Mesendoderm (in vitro differentiated cells): ENCODE data around the gene GRID2.
A peak's percentile ranks its signal among the peaks of the same experiment; 100 is the strongest.
"Not testable (repeated sequence)": the region's sequence is repeated elsewhere in the genome, so short reads cannot be mapped to it uniquely, and the experiment has no call there.

ENCODE experiments used
- DNase-seq: peaks from one replicate; pipeline ENCODE4 v3.0.0; 2013
- H2AK5ac ChIP-seq: 2 replicates; pipeline ENCODE4 v1.6.1; 2013; ENCODE audit warnings: low read length, inconsistent platforms
- H2BK120ac ChIP-seq: 2 replicates; pipeline ENCODE4 v1.6.1; 2013; ENCODE audit warnings: low read depth, mild to moderate bottlenecking, low read length, moderate library complexity, mixed read lengths
- H2BK15ac ChIP-seq: replicated peaks from 2 replicates; pipeline ENCODE4 v1.6.1; 2013; ENCODE audit warnings: low read depth, mild to moderate bottlenecking, moderate library complexity
- H2BK5ac ChIP-seq: 2 replicates; pipeline ENCODE4 v1.6.1; 2013; ENCODE audit warnings: low read length, inconsistent platforms
- H3K18ac ChIP-seq: 2 replicates; pipeline ENCODE4 v1.6.1; 2013; ENCODE audit warnings: mild to moderate bottlenecking, low read length, mixed read lengths
- H3K23ac ChIP-seq: one replicate; pipeline ENCODE4 v1.6.1; 2013; ENCODE audit warnings: low read length
- H3K27ac ChIP-seq: 2 replicates; pipeline ENCODE4 v1.5.1; 2013; ENCODE audit warnings: low read depth, mild to moderate bottlenecking, inconsistent platforms, low read length, moderate library complexity
- H3K27me3 ChIP-seq: 2 replicates; pipeline ENCODE4 v1.6.1; 2013; ENCODE audit warnings: low read length, control low read depth, mild to moderate bottlenecking, inconsistent platforms; ENCODE audit not compliant: insufficient read depth, poor library complexity
- H3K36me3 ChIP-seq: 2 replicates; pipeline ENCODE4 v1.6.1; 2013; ENCODE audit warnings: low read length, inconsistent platforms; ENCODE audit not compliant: control insufficient read depth, insufficient read depth
- H3K4ac ChIP-seq: one replicate; pipeline ENCODE4 v1.6.1; 2013; ENCODE audit warnings: low read depth, mild to moderate bottlenecking, low read length, moderate library complexity
- H3K4me1 ChIP-seq: 2 replicates; pipeline ENCODE4 v1.6.1; 2013; ENCODE audit warnings: low read depth, low read length, inconsistent platforms; ENCODE audit not compliant: control insufficient read depth
- H3K4me2 ChIP-seq: 2 replicates; pipeline ENCODE4 v1.6.1; 2013; ENCODE audit warnings: low read length
- H3K4me3 ChIP-seq: 2 replicates; pipeline ENCODE4 v1.5.1; 2013; ENCODE audit warnings: mild to moderate bottlenecking, low read length
- H3K56ac ChIP-seq: one replicate; pipeline ENCODE4 v1.6.1; 2013; ENCODE audit warnings: low read length
- H3K79me1 ChIP-seq: 2 replicates; pipeline ENCODE4 v1.6.1; 2013; ENCODE audit warnings: low read length, inconsistent platforms
- H3K79me2 ChIP-seq: 2 replicates; pipeline ENCODE4 v1.6.1; 2013; ENCODE audit warnings: mild to moderate bottlenecking, low read length; ENCODE audit not compliant: control insufficient read depth, insufficient read depth
- H3K9ac ChIP-seq: 2 replicates; pipeline ENCODE4 v1.6.1; 2013; ENCODE audit warnings: low read length, inconsistent platforms
- H4K5ac ChIP-seq: one replicate; pipeline ENCODE4 v1.6.1; 2013; ENCODE audit warnings: low read length
- H4K8ac ChIP-seq: one replicate; pipeline ENCODE4 v1.6.1; 2013; ENCODE audit warnings: low read depth, mild to moderate bottlenecking, control low read depth, low read length, moderate library complexity
- WGBS: extraction: QIAGEN DNeasy Blood & Tissue Kit; methylation state at CpG from one replicate; pipeline ENCODE4 v1.1.7; 2013; ENCODE audit warnings: low lambda C conversion rate, missing lambda C conversion rate; ENCODE audit not compliant: insufficient coverage; ENCODE audit errors: extremely low coverage; 5-methylcytosine and 5-hydroxymethylcytosine counted together

GRID2 gene

GRCh38 chr4:93346840-93347239 lies 1043.1 kb downstream of the GRID2 start:
- no peak overlapping the region for H3K56ac ChIP-seq
- no peaks in the 10 kb centered on the region for H3K27me3 ChIP-seq
- H4K8ac ChIP-seq = no peak overlapping the region
- H3K23ac ChIP-seq = no peak overlapping the region
- no peak overlapping the region for H2BK120ac ChIP-seq
- no peak overlapping the region for H4K5ac ChIP-seq
- H3K27ac ChIP-seq = no peak overlapping the region
- no peaks in the 10 kb centered on the region for H3K4me1 ChIP-seq
- H3K4me3 ChIP-seq = no peak overlapping the region
- no peak overlapping the region for H3K9ac ChIP-seq
- no peak for DNase-seq
- no peak overlapping the region for H2BK15ac ChIP-seq
- H2BK5ac ChIP-seq = no peak overlapping the region
- WGBS = no CpG with 5 or more reads among the region's 4 CpGs
- no peak overlapping the region for H3K18ac ChIP-seq
- no peak overlapping the region for H2AK5ac ChIP-seq
- no peaks in the 10 kb centered on the region for H3K36me3 ChIP-seq
- no peaks in the 10 kb centered on the region for H3K79me2 ChIP-seq
- H3K4me2 ChIP-seq = no peak overlapping the region
- H3K79me1 ChIP-seq = no peaks in the 10 kb centered on the region
- H3K4ac ChIP-seq = no peak overlapping the region

- Histone ChIP-seq H4K5ac (no peak overlapping the region), H3K27ac (no peak overlapping the region), H2BK15ac (no peak overlapping the region), H2BK5ac (no peak overlapping the region), H3K4me2 (no peak overlapping the region), H3K9ac (no peak overlapping the region), H3K18ac (no peak overlapping the region), H3K27me3 (no peaks in the 10 kb centered on the region), H3K4me1 (no peaks in the 10 kb centered on the region), H3K4me3 (no peak overlapping the region), H3K79me1 (no peaks in the 10 kb centered on the region), H3K23ac (no peak overlapping the region), H3K36me3 (no peaks in the 10 kb centered on the region), H3K79me2 (no peaks in the 10 kb centered on the region), H4K8ac (no peak overlapping the region), H2AK5ac (no peak overlapping the region), H3K4ac (no peak overlapping the region), H3K56ac (no peak overlapping the region), H2BK120ac (no peak overlapping the region)
- WGBS = no CpG with 5 or more reads among the region's 3 CpGs
- DNase-seq = no peak
These were observed 1045.1 kb downstream of the GRID2 start for GRCh38 chr4:93348896-93349295.

GRCh38 chr4:93351846-93352245 lies 1048.1 kb downstream of the GRID2 start:
- H3K56ac ChIP-seq = no peak overlapping the region
- no peaks in the 10 kb centered on the region for H3K27me3 ChIP-seq
- no peak overlapping the region for H3K4me2 ChIP-seq
- H3K4me1 ChIP-seq = no peaks in the 10 kb centered on the region
- no peak for DNase-seq
- no peak overlapping the region for H3K4ac ChIP-seq
- no CpG with 5 or more reads among the region's 1 CpG for WGBS
- no peak overlapping the region for H2AK5ac ChIP-seq
- H2BK120ac ChIP-seq = no peak overlapping the region
- H3K79me2 ChIP-seq = no peaks in the 10 kb centered on the region
- H2BK5ac ChIP-seq = no peak overlapping the region
- no peak overlapping the region for H3K23ac ChIP-seq
- H3K27ac ChIP-seq = no peak overlapping the region
- no peak overlapping the region for H3K4me3 ChIP-seq
- H3K36me3 ChIP-seq = no peaks in the 10 kb centered on the region
- no peak overlapping the region for H2BK15ac ChIP-seq
- no peak overlapping the region for H3K9ac ChIP-seq
- no peak overlapping the region for H3K18ac ChIP-seq
- H3K79me1 ChIP-seq = no peaks in the 10 kb centered on the region
- no peak overlapping the region for H4K8ac ChIP-seq
- H4K5ac ChIP-seq = no peak overlapping the region

DNA sequence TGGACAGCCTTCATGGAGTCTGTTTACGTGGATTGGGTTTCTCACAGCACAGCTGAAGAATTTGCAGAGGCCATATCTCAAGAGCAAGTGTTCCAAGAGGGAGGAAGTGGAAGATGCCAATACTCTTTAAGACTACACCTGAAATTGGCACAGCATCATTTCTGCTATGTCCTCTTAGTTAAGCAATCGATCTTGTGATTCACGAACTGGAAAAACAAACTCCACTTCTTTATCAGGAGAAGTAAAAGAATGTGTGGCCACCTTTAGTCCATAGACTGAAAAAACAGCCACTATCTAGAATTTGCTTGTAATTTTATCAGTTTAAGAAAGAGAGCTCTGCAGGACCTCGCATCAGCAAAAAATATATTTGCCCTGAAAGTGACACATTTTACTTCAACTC lies 1051.6 kb downstream of the GRID2 start:
- H2BK15ac ChIP-seq = no peak overlapping the region
- no peak overlapping the region for H4K5ac ChIP-seq
- no peak overlapping the region for H2BK5ac ChIP-seq
- H3K27me3 ChIP-seq = no peaks in the 10 kb centered on the region
- H3K9ac ChIP-seq = no peak overlapping the region
- no peak overlapping the region for H4K8ac ChIP-seq
- no peak overlapping the region for H3K27ac ChIP-seq
- H3K18ac ChIP-seq = no peak overlapping the region
- H3K56ac ChIP-seq = no peak overlapping the region
- WGBS = no CpG with 5 or more reads among the region's 4 CpGs
- no peaks in the 10 kb centered on the region for H3K36me3 ChIP-seq
- H3K23ac ChIP-seq = no peak overlapping the region
- no peaks in the 10 kb centered on the region for H3K4me1 ChIP-seq
- H3K4me3 ChIP-seq = no peak overlapping the region
- no peak for DNase-seq
- H2BK120ac ChIP-seq = no peak overlapping the region
- H3K79me1 ChIP-seq = no peaks in the 10 kb centered on the region
- no peak overlapping the region for H3K4me2 ChIP-seq
- no peaks in the 10 kb centered on the region for H3K79me2 ChIP-seq
- no peak overlapping the region for H2AK5ac ChIP-seq
- H3K4ac ChIP-seq = no peak overlapping the region

GRCh38 chr4:93359586-93359985 lies 1055.8 kb downstream of the GRID2 start:
- no peak overlapping the region for H3K23ac ChIP-seq
- no peak overlapping the region for H3K4ac ChIP-seq

DNA sequence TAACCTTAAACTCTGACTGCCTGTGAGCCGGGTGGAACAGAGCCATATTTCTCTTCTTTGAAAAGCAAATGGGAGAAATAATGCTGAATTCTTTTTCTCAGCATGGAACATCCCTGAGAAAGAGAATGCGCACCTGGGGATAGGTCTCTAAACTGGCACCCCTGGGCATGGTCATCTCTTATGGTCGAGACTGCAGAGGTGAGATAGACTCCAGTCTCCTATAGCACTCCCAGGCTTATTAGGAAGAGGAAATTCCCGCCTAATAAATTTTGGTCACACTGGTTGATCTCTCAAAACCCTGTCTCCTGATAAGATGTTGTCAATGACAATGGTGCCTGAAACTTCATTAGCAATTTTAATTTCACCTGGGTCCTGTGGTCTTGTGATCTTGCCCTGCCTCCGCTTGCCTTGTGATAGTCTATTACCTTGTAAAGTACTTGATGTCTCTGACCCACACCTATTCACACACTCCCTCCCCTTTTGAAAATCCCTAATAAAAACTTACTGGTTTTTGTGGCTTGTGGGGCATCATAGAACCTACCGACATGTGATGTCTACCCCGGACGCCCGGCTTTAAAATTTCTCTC lies 1062.5 kb downstream of the GRID2 start:
- H3K18ac ChIP-seq, H3K79me2 ChIP-seq, H3K4me2 ChIP-seq, H4K8ac ChIP-seq, H3K23ac ChIP-seq, H2BK120ac ChIP-seq, H3K4me3 ChIP-seq, H3K4me1 ChIP-seq, H3K27me3 ChIP-seq, H4K5ac ChIP-seq, H2AK5ac ChIP-seq, H3K27ac ChIP-seq, H3K79me1 ChIP-seq, H3K4ac ChIP-seq, H3K56ac ChIP-seq, H3K36me3 ChIP-seq, H3K9ac ChIP-seq, H2BK15ac ChIP-seq, H2BK5ac ChIP-seq: not testable (repeated sequence)
- DNase-seq = peak; percentile 8
- no CpG with 5 or more reads among the region's 9 CpGs for WGBS

More at GRCh38 chr4:93359586-93359985, 1055.8 kb downstream of the GRID2 start:
- Histone ChIP-seq H3K79me2 (no peaks in the 10 kb centered on the region), H4K8ac (no peak overlapping the region), H4K5ac (no peak overlapping the region), H2BK5ac (no peak overlapping the region), H3K56ac (no peak overlapping the region), H3K9ac (no peak overlapping the region), H2BK120ac (no peak overlapping the region), H3K4me1 (no peaks in the 10 kb centered on the region), H3K18ac (no peak overlapping the region), H3K4me2 (no peak overlapping the region), H3K36me3 (no peaks in the 10 kb centered on the region), H3K27me3 (no peaks in the 10 kb centered on the region), H3K4me3 (no peak overlapping the region), H3K27ac (no peak overlapping the region), H3K79me1 (no peaks in the 10 kb centered on the region), H2AK5ac (no peak overlapping the region), H2BK15ac (no peak overlapping the region)
- DNase-seq = no peak
- whole genome bisulfite sequencing = no CpG with 5 or more reads among the region's 3 CpGs
